Measurements from ENCODE around the gene FOXC1.

The FOXC1 gene

DNA sequence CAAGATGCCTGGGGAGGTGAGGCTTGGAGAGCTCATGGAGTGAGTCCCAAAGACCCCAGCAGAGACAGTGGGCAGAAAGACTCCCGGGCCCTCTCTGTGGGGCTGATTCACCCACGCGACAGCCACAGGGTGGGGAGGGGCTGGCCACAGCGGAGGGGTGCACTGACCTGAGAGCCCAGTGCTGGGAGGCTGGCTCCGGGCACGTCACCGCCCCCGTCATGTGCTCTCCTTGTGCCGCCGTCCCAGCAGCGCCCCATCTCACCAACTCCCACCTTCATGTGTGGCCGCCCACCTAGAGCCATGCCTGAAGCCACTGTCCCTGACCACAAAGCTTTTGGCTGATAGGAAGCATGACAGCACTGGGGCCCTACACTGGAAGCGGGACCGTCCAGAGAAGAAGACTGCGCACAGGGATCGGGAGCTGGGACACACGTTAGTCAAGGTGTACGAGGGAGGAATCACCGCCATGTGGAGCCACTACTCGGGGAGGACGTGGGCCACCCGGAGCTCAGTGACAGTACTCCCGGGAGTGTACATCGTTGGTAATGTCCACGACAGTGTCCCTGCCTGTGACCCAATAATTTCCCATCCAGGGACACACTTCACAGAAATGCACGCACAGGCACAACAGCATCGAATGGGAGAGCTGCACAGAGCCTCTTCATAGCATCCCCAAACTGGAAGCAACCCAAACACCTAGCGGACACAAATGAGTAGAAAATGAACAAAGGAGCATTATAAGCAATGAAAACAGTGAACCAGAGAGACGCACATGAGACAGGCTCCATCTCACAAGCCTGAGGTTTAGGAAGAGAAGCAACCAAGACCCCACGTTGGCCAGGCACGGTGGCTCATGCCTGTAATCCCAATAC, 28.4 kb upstream of the FOXC1 start:
- no peak for DNase-seq (ENCODE audit: low read depth)
- H3K4me3 ChIP-seq (ENCODE audit: low read depth, low read length) = no peak overlapping the region

DNA sequence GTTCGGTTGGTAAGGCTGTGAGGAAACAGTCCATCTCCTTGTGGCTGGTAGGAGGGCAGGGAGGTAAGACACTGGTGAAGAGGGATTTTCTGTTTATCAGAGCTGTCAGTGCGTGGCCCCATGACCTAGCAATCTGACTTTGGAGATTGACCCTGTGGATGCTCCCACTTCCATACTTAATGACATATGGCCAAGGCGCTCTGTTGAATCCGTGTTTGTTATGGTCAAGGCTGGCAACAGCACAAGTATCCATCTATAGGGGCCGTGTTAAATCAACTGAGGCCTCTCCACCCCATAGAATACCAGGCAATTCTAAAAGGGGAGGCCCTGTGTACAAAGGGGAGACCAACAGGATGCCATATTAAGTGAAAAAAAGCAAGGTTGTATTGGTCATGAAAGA, 25.6 kb upstream of the FOXC1 start:
- DNase-seq (ENCODE audit: low read depth) = no peak
- H3K4me3 ChIP-seq (ENCODE audit: low read depth, low read length) = no peak overlapping the region

DNA sequence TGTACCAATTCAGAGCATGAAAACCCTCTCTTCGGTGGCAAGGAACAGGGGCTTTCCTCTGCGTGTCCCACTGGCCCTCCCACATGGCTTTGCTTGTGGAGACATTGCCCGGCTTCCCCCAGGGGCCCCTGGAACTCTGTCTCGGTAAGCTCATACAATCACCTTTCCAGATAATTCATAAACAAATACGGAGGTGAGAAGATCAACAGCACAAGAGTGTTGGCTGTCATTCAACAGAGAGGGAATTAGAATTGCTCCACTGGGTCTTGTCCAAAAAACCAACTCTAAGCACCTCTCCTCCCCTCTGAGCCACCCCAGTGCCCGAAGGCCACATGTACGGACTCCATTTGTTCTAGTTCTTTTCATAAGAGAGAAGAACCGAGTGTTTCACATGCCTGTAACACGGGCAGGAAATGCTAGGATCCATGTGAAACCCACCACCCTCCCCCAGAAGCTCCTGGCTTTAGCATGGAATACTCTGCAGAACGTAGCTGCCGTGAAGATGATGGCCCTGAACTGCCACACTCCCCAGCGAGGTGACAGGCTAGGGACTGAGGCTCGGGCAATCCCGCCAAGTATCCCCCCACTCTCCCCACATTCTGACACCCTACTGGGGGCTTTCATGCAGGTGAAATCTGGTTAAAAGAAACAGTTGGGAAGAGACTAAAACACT, 24.6 kb upstream of the FOXC1 start:
- no peak overlapping the region for H3K4me3 ChIP-seq (ENCODE audit: low read depth, low read length)
- no peak for DNase-seq (ENCODE audit: low read depth)

DNA sequence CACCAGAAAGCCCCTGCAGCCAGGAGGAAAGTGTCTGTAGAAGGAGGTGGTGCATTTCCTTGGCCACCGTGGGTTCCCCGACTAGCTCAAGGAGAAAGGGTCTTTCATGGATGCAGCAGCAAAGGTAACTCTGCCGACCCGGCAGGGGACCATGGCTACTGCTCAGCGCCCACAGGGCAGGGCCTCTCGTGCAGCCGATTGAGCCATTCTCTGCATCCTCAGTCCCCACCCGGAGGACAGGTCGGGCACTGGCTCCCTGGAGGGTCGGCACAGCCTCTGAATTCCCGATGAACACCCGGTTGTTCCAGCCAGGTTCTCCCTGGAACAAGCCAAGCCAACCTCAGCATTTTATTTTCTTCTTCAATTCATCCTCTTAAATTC, 24.1 kb upstream of the FOXC1 start:
- H3K4me3 ChIP-seq (ENCODE audit: low read depth, low read length) = no peak overlapping the region
- no peak for DNase-seq (ENCODE audit: low read depth)

DNA sequence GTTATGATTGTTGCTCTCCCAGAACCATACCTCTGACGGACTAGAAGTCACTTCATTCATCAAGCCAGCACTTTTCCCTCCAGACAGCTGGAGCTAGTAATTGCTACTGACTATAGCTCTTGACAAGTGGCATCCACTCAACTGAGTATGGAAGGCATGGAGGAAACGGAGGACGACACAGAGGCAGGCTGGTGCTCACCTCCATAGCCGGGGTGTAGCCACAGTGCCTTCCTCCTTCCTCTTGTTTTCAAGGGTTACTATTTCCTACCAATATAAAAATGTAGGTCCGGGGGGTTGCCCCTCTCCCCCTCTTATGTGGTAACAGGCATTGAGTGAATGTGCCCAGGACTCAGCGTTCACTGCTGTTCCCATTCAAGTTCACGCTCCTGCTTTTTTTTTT, 23.5 kb upstream of the FOXC1 start:
- H3K4me3 ChIP-seq (ENCODE audit: low read depth, low read length) = no peak overlapping the region
- no peak for DNase-seq (ENCODE audit: low read depth)

DNA sequence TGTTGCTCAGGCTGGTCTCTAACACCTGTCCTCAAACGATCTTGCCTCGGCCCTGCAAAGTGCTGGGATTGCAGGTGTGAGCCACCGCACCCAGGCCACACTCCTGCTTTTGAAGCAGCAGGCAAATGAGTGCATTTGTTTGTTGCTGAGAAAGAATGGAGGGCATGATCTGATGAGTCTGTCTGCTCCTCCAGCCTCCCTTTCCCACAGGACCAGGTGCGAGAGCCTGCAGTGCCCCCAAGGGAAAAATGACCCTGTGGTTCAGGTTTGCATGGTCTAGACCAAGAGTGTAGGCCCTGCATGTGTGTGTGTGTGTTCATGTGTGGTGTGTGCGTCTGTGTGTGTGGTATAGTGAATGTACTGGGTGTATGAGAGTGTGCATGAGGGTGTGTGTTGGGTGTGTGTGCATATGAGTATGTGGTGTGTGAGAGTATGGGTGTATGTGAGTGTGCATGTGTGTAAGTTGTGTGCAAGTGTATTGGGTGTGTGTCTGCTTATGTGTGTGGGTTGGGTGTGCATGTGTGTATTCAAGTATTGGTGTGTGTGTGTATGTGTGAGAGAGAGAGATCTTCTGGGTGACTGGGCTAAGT, 22.8 kb upstream of the FOXC1 start:
- DNase-seq (ENCODE audit: low read depth) = no peak

DNA sequence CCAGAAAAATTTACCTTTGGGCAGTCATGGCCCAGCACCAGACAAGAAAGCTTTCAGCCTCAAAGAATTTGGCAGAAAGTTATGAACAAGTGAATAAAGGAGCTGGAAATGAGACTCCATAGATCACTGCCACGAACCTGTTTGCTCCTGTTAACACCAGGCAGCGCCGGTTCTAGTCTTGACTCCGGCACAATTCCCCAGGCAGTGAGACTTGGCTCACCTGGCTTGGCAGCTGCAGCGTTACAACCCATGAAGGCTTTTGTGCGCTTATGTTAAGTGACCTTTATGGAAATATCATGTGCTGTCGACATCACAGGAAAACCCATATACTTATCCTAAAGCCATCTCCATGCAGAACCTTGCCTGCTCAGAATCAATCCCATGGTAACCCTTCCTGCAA, 22.2 kb upstream of the FOXC1 start:
- no peak for DNase-seq (ENCODE audit: low read depth)
- no peak overlapping the region for H3K4me3 ChIP-seq (ENCODE audit: low read depth, low read length)

More for the DNA sequence above, 22.8 kb upstream of the FOXC1 start:
- no peak overlapping the region for H3K4me3 ChIP-seq (ENCODE audit: low read depth, low read length)

DNA sequence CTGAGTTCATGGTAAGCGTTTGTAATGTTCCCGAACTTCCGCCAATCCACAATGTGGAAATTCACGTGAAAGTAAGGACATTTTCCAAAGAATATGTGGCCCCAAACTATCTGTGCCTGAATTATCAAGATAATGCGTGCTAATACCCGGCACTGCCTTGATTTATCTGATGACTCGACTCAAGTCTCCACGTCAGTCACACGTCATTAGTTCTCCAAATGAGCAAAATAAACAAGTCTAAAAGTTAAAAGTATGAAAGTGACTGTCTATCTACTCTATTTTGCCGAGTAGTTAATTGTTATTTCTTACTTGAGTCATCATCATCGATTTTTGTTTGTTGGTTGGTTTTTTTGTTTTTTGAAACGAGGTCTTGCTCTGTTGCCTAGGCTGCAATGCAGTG, 21.7 kb upstream of the FOXC1 start:
- no peak for DNase-seq (ENCODE audit: low read depth)
- no peak overlapping the region for H3K4me3 ChIP-seq (ENCODE audit: low read depth, low read length)

DNA sequence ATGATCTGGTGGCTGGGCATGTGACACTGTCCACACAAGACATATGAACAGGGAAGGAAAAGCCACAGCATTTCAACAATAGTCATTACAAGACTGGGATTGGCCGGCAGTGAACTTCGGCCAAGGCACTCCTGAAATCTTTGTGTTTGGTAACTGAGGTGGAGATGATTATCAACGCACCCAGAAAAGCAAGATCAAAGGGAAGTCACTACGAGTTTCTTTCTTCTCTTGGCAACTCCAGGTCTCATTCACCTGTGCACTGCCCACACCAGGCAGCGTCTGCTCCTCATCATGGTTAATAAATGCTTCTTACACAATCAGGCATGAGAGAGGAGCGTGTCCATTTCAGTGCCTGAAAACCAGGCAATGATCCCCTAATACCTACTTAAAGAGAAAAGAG, 20.5 kb upstream of the FOXC1 start:
- no peak for DNase-seq (ENCODE audit: low read depth)
- H3K4me3 ChIP-seq (ENCODE audit: low read depth, low read length) = no peak overlapping the region

DNA sequence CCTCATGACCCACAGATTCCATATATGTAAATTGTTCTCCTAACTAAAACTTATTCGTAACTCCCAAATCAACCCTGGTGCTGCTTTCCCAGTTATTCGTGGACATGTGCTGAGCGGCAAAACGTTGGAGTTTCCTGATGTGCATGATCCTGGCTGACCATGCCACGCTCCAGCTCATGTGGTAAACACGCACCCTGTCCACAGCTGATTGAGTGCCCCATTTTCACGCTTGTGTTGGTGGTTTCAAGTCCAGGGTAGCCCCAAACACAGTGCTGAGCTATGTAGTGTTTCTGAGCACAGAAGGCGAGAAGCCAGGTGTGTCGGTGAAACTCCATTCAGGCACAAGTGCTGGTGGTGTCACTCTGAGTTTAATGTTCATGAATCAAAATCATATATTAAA, 19.1 kb upstream of the FOXC1 start:
- no peak for DNase-seq (ENCODE audit: low read depth)
- no peak overlapping the region for H3K4me3 ChIP-seq (ENCODE audit: low read depth, low read length)

DNA sequence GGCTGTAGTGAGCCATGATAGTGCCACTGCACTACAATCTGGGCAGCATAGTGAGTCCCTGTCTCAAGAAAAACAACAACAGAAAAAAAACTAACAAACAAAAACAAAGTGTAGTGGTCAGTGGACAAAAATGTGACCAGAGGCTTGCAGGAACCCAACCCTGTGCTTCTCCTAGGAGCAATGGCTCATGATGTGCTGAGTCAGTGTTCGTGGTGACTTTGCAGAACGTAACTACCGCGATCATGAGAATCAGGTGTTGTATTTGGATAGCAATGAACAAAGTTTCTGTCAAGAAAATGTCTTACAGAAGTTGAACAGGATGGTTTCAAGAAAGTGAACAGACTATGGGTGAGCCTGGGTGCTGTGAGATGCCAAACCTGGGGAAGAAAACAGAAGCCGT, 18.5 kb upstream of the FOXC1 start:
- DNase-seq (ENCODE audit: low read depth) = no peak
- no peak overlapping the region for H3K4me3 ChIP-seq (ENCODE audit: low read depth, low read length)

DNA sequence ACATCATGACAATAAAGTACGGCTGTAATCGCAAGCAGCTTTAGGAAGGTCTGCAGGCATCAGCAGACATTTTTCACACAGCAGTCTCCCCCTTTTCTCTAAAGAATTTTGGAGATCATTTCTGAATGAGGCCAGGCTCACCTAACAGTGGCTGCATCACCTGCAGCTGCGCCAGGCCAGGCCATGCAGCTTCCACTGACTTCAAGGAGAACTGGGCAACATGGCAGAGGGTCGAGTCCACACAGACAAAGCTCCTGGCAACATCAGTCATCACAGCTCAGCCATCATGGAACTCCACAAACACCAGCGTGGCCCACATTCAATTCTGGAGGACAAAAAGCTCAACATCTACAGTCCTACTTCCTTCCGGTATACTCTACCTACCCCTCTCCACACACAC, 17.8 kb upstream of the FOXC1 start:
- H3K4me3 ChIP-seq (ENCODE audit: low read depth, low read length) = no peak overlapping the region
- DNase-seq (ENCODE audit: low read depth) = no peak

DNA sequence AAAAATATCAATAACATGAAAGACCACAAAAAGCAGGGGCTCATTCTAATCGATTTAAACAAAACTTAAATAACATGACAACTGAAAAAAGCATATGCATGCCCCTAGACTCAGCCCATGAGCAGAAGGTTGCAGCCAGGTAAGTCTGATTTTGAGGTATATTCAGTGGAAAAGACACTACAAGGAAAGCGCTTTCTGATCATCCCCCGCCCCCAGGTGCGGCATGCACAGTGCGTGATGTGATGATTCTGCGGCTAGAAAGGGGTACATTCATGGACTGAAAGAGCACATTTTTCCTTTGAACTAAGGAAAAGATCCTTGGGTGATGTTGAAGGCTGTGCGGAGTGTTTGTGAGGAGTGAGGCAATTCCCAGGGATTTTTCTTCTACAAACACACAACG, 16.9 kb upstream of the FOXC1 start:
- DNase-seq (ENCODE audit: low read depth) = no peak
- H3K4me3 ChIP-seq (ENCODE audit: low read depth, low read length) = no peak overlapping the region

DNA sequence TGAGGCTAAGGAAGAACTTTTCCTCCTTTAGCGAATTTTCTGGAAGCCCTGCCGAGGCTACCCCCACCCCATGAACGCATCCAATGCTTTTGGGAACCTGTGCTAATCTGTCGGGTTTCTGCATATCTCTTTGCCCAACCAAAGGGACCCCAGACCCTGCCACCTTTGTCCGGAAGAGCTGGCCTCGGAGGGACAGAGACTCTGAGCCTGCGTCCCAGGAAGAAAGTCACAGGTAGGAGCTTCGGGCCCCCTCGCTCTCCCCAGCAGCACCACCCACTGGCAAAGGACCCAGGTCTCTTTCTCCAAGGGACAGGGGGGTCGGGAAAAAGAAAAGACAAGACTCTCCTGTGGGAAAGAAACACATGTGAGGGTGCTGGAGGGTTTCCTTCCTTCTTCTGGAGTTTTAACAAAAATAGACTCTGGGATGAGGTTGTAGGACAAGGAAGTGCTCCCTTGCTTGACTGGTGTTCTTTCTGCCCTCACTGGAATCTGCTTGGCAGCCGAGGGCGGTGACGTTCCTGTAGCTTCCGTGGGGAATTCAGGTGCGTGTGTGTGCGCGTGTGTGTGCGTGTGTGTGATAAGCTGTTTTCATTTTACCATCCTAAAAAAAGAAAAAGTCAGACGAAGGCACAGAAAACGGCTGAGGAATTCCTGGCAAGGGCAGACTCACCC, 16.3 kb upstream of the FOXC1 start:
- no peak overlapping the region for H3K4me3 ChIP-seq (ENCODE audit: low read depth, low read length)
- no peak for DNase-seq (ENCODE audit: low read depth)

DNA sequence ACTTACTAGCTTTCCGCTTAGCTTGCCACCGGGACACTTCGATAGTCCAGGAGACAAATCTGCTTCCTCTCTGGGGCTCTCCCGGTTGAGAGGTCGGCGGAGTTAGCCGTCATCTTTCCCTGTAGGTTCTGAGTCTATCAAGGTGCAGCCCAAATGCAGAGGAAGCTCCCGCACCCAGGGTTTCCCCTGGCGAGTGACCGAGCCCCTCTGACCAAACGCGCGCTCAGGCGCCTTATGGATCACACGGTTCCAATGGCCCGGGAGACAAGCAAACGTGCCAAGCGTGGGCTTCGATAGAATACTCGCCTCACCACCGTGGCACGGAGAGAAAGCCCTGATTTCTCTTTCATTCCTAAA, 15.8 kb upstream of the FOXC1 start:
- no peak overlapping the region for H3K4me3 ChIP-seq (ENCODE audit: low read depth, low read length)
- DNase-seq (ENCODE audit: low read depth) = no peak

DNA sequence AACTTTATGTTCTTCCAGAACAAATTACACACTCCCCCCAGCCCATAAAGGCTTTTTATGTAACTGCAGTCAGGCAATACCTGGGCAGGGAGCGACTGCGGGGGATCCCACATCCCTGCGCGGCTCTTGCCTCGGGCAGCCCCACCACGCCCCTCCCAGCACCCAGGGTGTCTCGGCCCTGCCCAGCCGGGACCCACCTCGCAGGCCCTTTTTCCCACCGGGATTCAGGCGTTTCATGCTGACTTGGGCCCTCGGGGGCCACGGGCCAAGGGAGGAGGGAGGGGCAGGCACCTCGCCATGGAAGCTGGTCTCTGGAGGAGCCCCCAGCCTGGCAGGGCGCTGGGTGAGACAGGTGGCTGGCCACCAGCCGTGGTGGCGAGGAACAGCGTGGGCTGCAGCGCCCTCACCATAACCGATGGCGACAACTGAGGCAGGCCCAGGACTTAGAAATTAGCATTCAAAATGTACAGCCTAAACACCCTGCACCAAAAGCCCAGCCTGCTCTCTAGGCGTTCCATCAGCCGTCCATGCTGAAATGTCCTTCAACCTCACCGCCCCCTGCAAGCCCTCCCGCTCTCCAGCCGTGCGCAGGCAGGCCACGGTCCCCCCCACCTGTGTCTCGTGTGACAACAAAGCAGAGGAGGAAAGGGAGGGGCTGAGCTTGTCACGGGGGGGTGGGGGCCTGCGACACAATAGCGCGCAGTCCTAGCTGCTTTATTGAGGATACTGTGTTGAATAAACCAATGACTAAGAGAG, 15.1 kb upstream of the FOXC1 start:
- no peak for DNase-seq (ENCODE audit: low read depth)
- no peak overlapping the region for H3K4me3 ChIP-seq (ENCODE audit: low read depth, low read length)

DNA sequence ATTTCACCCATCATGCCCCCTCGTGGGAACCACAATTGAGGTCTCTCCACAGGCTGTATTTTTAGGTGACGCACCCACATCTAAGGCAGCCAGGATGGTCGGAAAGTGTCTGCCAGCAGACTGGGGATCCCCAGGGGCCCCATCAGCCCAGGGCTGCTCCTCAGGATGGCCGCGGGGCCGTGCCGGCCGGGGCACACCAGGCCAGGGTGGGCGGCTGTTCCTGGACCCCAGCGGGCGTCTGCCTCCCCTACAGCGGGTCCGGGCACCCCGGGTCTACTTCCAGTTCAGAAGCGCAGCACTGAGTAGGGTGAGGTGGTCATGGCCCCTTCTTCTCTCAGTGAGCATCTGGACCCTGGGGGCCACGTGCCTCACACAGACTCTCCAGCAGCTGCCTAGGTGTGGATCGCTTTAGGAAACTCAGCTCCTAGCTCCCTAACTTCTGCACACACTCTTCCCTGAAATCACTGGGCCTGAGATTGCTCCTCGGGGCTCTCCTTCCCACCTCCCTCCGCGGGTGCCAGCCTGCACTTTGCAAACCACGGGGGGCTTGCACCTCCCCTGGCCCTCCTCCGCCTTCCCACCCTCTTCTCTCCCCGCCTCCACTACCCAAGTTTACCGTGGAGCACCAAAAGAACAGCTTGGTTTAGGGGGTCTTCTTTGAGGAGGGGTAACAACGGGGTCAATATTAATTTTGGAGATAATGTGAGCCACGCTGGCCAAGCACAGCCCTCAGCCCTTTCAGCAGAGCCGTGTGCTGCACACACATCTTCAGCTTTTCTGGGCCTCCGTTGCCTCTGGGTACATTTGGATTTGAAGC, 14.2 kb upstream of the FOXC1 start:
- peak overlapping the region; percentile 32 for H3K4me3 ChIP-seq (ENCODE audit: low read depth, low read length)
- DNase-seq (ENCODE audit: low read depth) = no peak

DNA sequence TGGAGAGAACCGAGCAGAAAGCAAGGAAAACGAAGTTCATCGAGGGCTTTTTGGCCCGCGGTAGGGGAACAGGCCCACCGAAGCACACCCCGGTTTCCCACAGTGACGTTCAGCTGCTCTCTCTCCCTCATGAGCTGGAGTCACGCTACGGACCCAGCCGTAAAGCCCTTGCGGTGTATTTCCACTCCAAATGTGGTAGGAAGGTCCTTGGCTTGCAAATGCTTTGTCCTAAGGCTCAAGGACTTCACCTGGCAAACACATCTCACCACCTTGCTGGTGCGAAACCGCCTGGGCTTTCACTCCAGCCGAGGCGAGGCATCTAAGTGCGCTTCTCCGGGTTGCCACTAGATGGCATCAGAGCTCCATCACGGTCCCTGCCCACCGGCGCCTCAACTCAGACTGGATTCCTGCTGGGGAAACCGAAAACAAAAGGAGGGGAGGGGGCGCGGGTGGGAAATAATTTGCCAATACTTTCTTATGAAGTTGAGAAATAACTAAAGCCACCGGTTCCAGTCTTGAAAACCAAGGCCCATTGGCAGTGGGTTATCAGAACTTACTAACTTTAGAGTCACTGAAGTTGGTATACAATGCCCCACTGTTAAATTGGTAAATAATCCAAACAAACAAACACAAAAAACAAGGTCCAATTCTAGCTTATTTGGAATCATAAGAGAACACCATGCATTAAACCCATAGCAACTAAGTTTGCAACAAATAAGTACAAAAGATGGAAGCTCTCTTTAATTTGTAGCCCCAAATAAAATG, 13.4 kb upstream of the FOXC1 start:
- peak overlapping the region; percentile 32 for H3K4me3 ChIP-seq (ENCODE audit: low read depth, low read length)

More for the DNA sequence above, 13.4 kb upstream of the FOXC1 start:
- DNase-seq (ENCODE audit: low read depth) = no peak

All from skeletal muscle cell (primary cell).